GM19395 (cell line): Measurements from ENCODE around the gene FAT1.

Experiments
- ATAC-seq: cut with Tn5 transposase; IDR thresholded peaks from one replicate; pipeline ENCODE4 v1.9.1; 2021; ENCODE audit warnings: mild to moderate bottlenecking, moderate library complexity; ENCODE audit not compliant: unreplicated experiment

The FAT1 gene

DNA sequence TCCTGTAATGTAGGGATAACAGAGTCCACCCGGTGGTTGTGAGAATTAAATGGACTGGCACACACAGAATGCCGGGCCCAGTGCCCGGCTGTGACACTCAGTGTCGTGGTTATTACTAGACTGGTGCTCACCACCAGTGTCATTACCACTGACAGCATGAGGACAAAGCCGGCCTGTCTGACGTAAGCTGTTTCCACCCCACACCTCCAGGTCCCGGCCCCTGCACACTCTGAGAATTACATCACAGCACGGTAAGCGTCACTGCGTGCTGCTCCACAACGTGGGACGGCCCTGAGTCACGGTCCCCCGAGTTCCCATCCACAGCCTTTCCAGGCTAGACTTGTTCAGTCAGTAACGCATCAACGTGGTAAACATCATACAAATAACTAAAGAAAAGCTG is 22.9 kb downstream of the FAT1 start:
- no peak for ATAC-seq

DNA sequence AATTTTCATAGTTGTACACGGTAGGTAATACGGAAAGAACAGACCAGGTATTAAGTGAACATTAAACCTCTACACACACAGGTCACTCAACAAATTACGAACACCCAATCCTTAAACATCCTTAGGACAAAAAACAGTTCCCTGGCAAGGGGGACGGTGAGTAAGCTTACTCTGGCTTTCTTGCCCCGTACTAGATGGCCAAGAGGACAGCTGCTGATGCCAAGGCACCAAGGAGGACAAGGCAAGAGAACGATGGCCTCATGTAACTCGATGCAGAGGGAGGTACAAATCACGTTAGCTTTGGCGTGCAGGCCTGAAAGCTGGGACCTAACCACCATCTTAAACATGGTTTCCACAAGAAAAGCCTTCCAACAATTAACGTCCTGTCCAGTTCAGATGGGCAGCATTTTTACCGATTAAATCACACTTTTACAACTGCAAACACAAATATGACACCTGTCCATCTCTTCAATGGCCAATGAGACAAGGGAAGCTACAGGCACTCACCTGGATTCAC is 23.7 kb downstream of the FAT1 start:
- no peak for ATAC-seq

DNA sequence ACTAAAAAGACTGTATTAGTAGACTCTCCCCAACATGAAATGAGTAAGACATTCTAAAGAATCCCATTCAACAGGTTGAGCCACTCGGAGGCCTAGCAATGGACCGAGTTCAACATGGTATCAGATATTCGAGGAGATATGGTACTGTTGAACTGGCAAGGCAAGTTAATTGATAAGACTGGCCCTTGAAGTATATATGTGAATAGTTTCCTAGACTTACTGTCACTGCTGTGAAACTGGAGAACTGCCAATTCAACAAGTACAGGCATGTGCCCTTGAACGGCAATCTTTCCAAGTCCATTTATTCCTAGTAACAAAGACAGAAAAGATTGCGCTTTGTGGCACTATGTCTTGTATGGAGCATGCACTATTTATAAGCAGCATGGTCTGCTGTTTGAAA is 24.4 kb downstream of the FAT1 start:
- ATAC-seq, result no peak

DNA sequence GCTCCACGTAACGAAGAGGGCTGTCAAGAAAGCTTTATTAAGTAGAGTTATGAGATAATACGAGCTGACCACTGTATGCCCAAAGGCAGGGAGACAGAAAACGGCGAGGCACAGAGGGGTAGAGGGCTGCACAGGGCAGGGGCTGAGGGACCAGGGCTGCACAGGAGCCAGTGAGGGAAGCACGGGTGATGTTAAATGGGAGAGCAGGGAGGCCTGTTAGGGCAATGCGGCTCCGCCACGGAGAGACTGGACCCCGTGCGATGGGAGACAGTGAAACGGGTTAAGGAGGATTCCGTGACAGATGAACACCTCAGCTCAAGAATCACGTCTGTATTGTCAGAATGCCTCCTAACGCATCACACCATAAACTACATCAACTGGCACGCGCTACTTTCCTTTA is 25.1 kb downstream of the FAT1 start:
- no peak for ATAC-seq

DNA sequence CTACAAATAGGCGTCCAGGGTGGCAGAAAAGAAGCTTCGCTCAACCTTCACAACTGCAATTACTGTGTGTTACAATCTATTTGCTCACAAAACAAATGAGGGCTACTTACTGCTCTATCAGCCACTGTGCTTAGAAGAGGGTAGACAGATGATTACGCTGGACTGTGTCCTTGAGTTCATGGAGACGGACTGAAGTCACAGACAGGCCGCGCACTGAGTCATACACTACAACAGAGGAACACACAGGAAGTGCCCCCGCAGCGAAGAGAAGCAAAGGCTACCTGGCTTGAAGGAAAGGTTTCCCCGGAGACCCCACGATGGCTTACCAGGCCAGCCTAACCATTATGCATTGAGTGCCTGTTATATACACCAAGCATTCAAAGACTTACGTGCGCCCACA is 25.6 kb downstream of the FAT1 start:
- ATAC-seq, result no peak

DNA sequence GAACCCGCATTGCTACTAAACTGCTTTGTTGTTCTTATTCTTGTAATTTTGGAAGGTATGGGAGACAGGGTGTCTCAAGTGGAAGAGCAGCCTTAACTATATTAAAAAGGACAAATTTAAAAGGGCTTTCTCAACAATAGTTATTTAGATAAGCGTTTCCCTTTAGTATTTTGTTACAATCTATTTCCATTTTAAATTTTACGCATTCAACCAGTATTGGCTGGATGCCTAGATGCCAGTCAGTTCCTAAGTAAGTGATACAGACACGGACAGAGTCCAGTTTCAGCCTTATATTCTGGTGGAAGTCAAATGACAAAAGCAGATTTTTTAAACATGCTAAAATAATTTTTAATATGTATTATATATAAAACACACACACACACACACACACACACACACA is 28.3 kb downstream of the FAT1 start:
- no peak for ATAC-seq

DNA sequence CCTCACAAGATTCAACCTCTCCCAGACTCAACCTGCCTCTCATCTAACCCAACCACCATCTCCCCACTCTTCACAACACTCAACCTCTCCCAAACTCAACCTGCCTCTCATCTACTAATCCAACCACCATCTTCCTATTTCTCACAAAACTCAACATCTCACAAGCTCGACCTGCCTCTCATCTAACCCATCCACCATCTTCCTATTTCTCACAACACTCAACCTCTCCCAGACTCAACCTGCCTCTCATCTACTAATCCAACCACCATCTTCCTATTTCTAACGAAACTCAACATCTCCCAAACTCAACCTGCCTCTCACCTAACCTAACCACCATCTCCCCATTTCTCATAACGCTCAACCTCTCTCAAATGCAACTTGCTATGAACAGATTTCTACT is 29.8 kb downstream of the FAT1 start:
- no peak for ATAC-seq

DNA sequence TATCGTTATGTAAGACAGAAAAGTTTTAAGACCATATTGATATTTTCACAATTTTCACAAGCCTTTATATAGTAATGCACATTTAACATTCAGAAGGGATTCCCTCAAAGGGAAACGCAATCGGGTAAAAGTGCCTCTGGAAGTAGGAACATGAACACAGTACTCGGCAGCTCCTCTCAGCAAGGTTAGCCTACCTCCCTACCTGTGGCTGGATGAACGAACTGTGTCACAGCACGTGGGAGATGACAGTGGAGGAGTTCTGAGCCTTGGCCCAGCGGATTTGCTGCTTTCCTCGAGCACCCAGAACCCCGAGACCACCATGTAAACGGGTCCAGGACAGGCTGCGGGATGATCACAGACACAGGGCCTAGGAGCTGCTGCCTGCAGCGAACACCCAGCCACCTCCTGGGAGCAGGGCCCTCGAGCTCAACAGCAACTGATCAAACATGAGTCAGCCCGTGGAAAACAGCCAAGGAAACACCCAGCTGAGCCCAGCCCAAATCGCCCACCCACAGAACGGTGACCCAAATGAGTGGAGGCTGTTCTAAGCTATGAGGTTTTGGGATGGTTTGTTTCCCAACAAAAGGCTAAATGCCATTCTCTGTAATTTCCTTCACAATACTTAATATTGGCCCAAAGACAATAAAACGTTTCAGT is 30.4 kb downstream of the FAT1 start:
- no peak for ATAC-seq

DNA sequence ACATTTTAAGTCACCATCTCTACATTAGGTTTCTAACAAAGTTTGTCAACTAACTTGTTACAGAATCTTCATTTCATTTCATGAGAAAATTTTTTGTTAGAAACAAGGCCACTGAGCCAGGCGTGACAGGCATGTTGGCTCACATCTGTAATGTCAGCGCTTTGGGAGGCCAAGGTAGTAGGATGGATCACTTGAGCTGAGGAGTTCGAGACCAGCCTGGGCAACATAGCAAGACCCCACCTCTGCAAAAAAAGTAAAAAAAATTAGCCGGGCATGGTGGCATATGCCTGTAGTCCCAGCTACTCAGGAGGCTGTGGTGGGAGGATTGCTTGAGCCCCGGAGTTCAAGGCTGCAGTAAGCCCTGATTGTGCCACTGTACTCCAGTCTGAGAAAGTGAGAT is 32.3 kb downstream of the FAT1 start:
- ATAC-seq, result no peak

DNA sequence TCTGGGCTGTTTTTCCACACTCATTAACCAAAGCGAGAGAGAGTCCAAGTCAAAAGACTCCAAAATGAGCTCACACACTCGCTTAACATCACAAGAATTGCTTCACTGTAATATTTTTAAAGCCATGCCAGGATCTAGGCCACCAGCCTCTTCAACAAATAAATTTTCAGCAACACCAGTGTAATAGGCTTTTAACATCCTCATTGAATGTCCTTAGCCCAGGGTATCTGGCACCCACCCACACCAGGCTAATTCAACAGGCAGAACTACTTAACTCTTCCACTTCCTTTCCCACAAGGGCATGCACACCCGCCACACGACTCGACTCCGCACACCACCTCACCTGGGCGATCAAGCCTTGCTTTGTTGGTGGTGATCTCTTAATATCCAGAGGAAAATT is 34.2 kb downstream of the FAT1 start:
- ATAC-seq, result no peak

DNA sequence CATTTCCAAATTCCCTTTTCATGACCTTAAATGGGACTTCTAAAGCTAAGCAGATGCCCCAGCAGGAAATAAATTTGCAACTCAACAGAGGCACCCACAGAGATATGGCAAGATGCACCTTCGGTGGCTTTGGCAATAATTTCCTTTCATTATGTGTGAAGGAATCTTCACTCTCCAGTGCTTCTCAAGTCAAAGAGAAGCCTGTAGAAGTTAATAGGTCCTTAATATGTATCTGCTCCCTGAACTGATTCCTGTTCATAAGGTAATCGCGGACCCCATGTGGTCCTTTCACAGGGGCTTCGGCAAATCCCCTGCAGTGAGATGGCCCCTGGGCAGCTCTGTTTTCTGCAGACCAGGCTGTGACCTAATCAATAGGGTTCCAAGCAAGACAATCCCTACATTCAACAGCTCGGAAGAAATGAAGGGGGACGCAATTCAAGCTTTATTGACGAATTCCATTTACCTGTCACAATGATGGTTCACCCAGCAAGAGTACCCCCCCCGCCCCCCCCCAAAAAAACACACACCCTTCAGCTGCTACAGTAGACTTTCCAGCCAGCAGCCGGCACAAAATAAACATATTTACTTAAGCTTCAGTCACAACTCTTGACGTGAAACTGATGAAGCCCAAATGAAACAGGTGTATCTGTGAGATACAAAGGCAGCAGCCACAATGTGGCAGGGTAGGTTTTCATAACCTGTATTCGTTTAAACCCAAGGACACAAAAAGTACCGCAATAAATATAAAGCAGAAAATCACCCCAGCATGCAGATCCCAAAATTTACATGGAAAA is 35.3 kb downstream of the FAT1 start:
- no peak for ATAC-seq

DNA sequence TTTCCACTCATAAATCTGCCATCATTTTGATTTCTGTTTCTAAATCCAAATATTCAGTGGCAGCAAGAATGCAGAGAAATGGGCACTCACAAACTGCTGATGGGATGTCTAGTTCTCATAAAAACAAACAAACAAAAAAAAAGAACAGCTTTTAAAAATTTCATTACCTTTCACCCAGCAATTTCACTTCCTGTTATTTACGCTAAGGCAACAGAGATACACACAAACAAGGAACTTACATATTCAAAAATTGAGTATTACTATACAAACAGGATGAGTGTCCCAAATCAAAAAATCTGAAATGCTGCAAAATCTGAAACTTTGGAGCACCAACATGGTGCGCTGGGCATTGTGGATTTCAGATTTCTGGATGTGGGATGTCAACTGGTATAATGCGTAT is 36.4 kb downstream of the FAT1 start:
- no peak for ATAC-seq

DNA sequence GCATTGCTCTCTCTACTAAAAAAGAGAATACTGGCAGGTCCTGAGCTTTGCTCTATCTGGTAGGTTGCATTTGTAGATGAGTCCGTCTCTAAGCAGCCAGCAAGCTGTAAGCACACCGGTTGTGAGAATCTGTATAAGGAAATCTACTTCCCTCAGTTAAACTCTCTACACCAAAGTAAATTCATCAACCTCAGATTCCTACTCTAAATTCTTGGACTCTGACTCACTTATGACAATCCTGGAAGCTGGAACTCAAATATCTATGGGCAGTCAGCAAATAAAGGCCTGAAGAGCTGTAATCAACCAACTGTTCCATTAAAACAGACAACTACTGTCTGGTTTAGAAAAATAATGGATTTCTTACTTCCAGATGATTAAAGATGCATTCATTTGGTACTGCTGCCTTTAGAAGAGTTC is 37.9 kb downstream of the FAT1 start:
- no peak for ATAC-seq

DNA sequence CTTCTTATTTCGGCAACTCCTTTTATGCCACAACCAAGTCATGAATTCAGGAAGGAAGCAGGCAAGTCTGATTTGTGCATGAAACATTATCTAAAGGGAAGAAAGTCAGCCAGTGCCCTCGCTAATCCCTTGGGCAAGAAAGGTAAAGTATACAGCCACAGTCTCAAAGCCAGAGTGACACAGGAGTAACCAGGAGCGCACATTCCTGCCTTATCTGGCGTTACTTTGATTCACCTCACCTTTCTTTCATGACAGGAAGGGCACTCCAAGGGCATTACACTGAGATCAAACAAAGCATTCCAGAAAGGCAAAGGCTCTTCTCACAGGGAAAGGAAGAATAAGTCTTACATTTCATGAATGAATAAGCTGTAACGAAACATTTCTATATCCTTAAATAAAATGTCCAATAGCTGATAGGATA is 38.8 kb downstream of the FAT1 start:
- no peak for ATAC-seq

DNA sequence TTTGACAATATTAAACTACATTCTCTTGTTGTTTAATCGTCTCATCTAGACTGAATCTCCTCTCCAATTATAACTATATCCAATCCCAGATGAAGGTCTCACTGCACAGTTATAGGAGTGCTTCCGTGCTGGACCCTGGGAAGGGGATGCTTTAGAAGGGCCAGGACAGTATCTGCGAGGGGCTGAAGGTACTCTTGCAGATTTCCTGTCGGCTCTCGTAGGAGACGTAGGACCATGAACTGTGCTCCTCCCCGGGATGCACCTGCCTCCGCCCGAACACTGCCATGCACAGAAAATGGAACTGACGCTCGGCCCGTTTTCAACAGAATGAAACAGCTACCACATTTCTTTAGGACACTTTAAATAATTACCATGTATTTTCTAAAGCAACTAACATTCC is 39.4 kb downstream of the FAT1 start:
- ATAC-seq, result no peak

DNA sequence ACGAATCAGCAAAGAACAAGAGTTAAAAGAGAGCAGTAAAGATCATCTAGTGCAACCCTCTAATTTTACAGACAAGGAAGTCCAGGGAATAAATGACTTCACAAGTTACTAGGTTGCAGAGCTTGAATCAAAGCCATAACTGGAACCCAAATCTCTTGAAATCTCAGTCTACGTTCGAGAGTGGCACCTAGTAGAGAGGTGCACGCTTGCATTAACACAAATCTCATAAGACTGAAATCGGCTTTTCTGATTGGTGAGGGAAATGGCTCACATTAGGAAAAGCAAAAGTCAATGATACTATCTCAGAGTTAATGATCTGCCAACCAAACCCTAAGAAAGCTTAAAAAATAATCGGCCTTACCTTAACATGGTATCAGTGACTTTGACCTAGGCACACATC is 43.0 kb downstream of the FAT1 start:
- no peak for ATAC-seq

DNA sequence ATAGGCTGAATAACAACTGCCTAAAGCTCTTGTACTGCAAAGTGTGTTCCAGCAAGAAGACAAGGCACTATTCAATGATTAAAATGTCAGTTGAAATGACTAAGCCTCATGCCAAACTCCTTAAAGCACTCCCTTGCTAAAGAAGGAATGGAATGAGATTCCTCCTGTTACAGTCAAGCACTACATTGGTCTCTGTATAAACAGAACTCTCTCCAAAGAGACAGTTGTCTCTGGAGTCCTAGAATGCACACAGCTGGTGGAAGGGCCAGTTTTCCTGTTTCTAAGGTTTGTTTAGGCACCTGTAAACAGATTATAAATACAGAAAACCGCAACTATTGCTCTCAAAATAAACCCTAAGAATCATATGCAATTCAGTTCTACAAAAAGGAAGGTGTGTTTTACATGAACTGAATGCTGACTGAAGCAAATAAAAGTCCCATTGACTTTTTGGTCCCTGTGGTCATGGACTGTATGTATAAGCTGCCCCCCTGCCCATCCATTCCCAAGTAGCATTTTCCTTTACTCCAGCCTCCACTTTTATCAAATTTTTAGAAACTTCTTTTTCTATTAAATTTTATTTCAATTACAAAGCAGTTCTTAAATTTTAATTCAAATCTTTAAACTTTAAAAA is 47.0 kb downstream of the FAT1 start:
- ATAC-seq, result no peak

DNA sequence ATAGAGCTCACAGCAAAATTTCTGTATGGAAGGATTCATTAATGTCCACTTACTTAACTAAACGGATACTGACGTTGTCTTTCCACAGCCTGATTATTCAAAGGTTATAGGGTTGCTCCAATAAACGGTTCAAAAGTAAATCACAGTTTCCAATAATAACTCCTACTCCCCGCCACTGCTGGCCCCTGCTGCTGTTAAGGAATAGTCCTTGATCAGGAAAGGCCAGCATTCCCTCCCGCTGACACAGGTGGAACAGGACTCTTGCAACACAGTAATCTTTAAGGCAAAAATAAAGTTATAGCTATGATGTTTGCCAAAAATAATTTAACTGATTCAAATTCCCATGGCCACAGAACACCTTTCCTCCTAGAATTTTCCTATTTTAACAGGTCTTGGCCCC is 53.9 kb downstream of the FAT1 start:
- ATAC-seq, result no peak

DNA sequence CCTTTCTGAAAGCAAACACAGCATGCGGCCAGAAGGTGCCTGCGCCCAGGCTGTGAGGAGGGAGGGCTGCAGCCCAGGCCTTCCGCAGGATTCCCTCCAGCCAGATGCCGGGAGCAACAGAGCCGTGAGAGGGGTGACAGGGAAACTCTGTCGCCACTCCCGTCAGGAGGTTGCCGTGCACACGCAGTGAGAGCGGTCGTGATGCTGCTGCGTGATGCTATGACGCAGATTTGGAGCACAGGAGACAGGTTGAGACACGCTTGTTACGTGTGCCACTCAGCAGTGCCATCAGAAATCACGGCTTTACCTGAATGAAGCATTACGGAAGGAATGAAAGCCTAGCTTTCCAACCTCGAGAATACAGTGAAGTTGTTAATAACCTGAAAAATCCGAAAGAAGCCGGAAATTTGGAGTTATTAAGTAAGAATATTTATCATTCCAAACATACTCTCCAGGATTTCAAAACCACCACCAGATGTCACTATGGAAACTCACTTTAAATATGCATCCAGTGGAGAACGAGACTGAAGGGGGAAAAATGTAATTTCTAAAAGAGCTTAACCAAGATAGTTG is 54.4 kb downstream of the FAT1 start:
- no peak for ATAC-seq

DNA sequence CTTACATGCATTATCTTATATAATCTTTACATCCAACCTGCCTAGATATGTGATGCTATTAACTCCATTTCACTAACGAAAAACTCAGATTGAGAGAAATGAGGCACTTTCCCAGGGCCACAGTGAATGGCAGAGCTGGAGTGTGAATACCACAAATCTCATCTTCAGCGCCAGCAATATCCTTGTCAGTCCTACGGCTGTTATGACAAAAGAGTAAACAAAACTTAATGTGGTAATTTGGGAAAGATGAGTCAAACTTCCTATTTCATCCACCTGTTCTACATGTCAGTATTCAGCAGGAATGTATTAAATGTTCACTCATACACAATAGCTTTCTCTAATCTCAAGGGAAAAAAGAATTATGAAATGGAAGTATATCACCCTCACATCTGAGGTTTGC is 56.9 kb downstream of the FAT1 start:
- ATAC-seq, result no peak

DNA sequence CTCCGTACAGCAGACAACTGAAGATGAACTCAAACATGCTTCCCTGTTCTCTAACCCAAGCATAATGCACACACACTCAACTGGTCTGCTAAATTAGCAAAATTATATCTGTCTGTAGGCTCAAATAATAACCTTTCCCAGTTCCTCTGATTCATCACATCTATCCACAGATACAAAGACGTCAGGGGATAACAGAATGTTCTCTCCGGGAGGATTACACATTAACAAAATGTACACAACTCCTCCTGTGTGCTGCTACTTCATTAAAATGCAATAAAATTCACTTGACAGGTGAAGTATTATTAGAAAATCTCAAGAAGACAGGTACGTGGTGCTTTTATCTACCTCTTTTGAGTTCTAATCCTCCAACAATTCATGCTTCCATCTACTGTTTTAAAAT is 57.4 kb downstream of the FAT1 start:
- ATAC-seq, result no peak

DNA sequence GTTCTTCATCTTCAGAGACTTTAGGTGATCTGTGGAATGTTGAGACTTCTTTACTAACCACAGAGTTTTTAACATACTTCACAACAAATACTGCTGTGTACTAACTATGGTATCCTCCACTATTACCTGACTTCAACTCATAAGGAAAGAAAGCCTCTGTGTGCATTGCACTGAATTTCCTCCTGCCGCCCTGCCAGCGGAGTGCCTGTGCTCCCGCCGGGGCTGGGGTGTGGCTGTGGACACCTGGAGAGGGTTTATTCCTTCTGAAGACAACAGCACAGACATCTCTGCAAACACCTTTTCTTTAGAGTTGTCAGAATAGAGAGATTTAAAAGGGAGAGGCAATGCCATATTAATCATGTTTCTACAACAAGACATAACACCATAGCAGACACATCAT is 63.3 kb downstream of the FAT1 start:
- ATAC-seq, result no peak
